Upper lobe of left lung (tissue), 6 donors: ENCODE results near the gene ARHGAP1. TPM values are rescaled to one million over a fixed set of nuclear protein-coding genes. Genes with fewer than 3 reads are reported as not detected.
"Not testable (repeated sequence)": the region's sequence is repeated elsewhere in the genome, so short reads cannot be mapped to it uniquely, and the experiment has no call there.

ENCODE experiments used
- ATAC-seq, 2 donors: fragments of 200-7000 bp; cut with Tn5 transposase; one replicate each; pipeline ENCODE4 v1.9.1; 2022; ENCODE audit warnings: mild to moderate bottlenecking in 2 of 2, moderate library complexity in 2 of 2; ENCODE audit not compliant: low FRiP score in 2 of 2
- DNase-seq, 2 donors: peaks; one replicate each; pipeline ENCODE4 v3.0.0-alpha.2; 2019 to 2020
- H3K27ac ChIP-seq, 4 donors: fragments of 200-600 bp; sonication (generic); one replicate each; pipeline ENCODE4 v1.5.1; 2016 to 2019
- H3K27me3 ChIP-seq, 4 donors: fragments of 200-600 bp; sonication (generic); one replicate each; pipeline ENCODE4 v1.5.1; 2017 to 2019
- H3K36me3 ChIP-seq, 4 donors: fragments of 200-600 bp; sonication (generic); one replicate each; pipeline ENCODE4 v1.5.1; 2016 to 2019
- H3K4me1 ChIP-seq, 4 donors: fragments of 200-600 bp; sonication (generic); one replicate each; pipeline ENCODE4 v1.5.1; 2018 to 2019
- H3K4me3 ChIP-seq, 4 donors: fragments of 200-600 bp; sonication (generic); one replicate each; pipeline ENCODE4 v1.5.1; 2017 to 2019; ENCODE audit warnings: mild to moderate bottlenecking in 2 of 4, moderate library complexity in 1 of 4
- H3K9me3 ChIP-seq, 4 donors: fragments of 200-600 bp; sonication (generic); one replicate each; pipeline ENCODE4 v1.5.1; 2018 to 2019
- CTCF ChIP-seq, 6 experiments: fragments of 450-650 bp in 4 of 6; fragments of 200-600 bp in 2 of 6; sonication (generic) in 2 of 6; IDR thresholded peaks; one replicate each; pipeline ENCODE4 v1.5.1; 2016 to 2019; ENCODE audit warnings: antibody characterized with exemption in 6 of 6
- EP300 ChIP-seq, 4 donors: sonication (generic); formaldehyde crosslinking; IDR thresholded peaks; one replicate each; pipeline ENCODE4 v1.5.1; 2017; ENCODE audit warnings: antibody characterized with exemption in 4 of 4, control low read depth in 2 of 4
- POLR2A ChIP-seq, 4 donors: fragments of 450-650 bp; IDR thresholded peaks; one replicate each; pipeline ENCODE4 v1.5.1; 2016 to 2017; ENCODE audit warnings: antibody characterized with exemption in 4 of 4, mild to moderate bottlenecking in 2 of 4
- POLR2AphosphoS5 ChIP-seq, 2 donors: sonication (generic); formaldehyde crosslinking; IDR thresholded peaks; one replicate each; pipeline ENCODE4 v1.5.1; 2017; ENCODE audit warnings: antibody characterized with exemption in 2 of 2
- WGBS, 2 donors: methylation state at CpG; one replicate each; pipeline ENCODE4 v1.1.5; 2017 to 2018; 5-methylcytosine and 5-hydroxymethylcytosine counted together
- total RNA-seq, 6 donors: library from RNA; depleted of rRNA in 4 of 6; stranded (reverse); fragments of >200 nt in 4 of 6; gene quantifications; one replicate each; pipeline versions ENCODE4 v1.1.0 to v1.2.1, GENCODE V29; 2016 to 2021
- donor health status: DM: no; HTN: no; CAD: no; lungs with moderate emphysema.
- donor health status: DM: no; HTN: yes; CAD: no; lungs with severe emphysema.

The ARHGAP1 gene
- total RNA-seq, 6 donors from 2014 or later = 33.8 to 81.8 (median 50.7) TPM

- ATAC-seq (no peak), DNase-seq (no peak)
- peaks cover 24 to 79% (median 63%) of the 10 kb centered on the region in 4 donors for H3K36me3 ChIP-seq
- H3K9me3 ChIP-seq = no peaks in the 10 kb centered on the region
- no peak overlapping the region for H3K4me3 ChIP-seq
- H3K27ac ChIP-seq = peak overlapping the region in 3 of 4 donors; percentile 2 to 85 (median 59)
- H3K4me1 ChIP-seq = peaks cover 28 to 38% (median 32%) of the 10 kb centered on the region in 4 donors
- TF ChIP-seq EP300 (IDR thresholded peaks at IDR 0.05) = no peak
- no peak for TF ChIP-seq CTCF (IDR thresholded peaks at IDR 0.05)
- TF ChIP-seq POLR2AphosphoS5 (IDR thresholded peaks at IDR 0.05) = no peak
- no peak for TF ChIP-seq POLR2A (IDR thresholded peaks at IDR 0.05)
- WGBS, 2 donors = 91 to 94% methylated on average over 10 of the region's 10 CpGs
- no peaks in the 10 kb centered on the region for H3K27me3 ChIP-seq
These were observed 28.5 kb downstream of the ARHGAP1 start for GRCh38 chr11:46671958-46672315.

GRCh38 chr11:46670521-46670920 is 29.9 kb downstream of the ARHGAP1 start:
- Histone ChIP-seq H3K36me3 (peaks cover 36 to 88% (median 72%) of the 10 kb centered on the region in 4 donors), H3K27ac (peak overlapping the region in 2 of 4 donors; percentile 19 to 55), H3K4me1 (peaks cover 16 to 33% (median 18%) of the 10 kb centered on the region in 4 donors)
- not testable (repeated sequence) for H3K9me3 ChIP-seq, H3K27me3 ChIP-seq, ATAC-seq, DNase-seq, H3K4me3 ChIP-seq
- 66 to 88% methylated on average over 3 of the region's 3 CpGs for WGBS, 2 donors

GRCh38 chr11:46669711-46670139 is 30.7 kb downstream of the ARHGAP1 start:
- Histone ChIP-seq H3K27ac (no peak overlapping the region), H3K27me3 (no peaks in the 10 kb centered on the region), H3K9me3 (no peaks in the 10 kb centered on the region), H3K36me3 (peaks cover 38 to 96% (median 80%) of the 10 kb centered on the region in 4 donors), H3K4me3 (no peak overlapping the region), H3K4me1 (peaks cover 8 to 25% (median 10%) of the 10 kb centered on the region in 4 donors)
- DNase-seq (no peak), ATAC-seq (no peak)
- 57 to 81% methylated on average over 3 of the region's 3 CpGs for WGBS, 2 donors
- TF ChIP-seq EP300 (IDR thresholded peaks at IDR 0.05) (no peak), CTCF (IDR thresholded peaks at IDR 0.05) (peak in 1 of 6 experiments; percentile 14), POLR2AphosphoS5 (IDR thresholded peaks at IDR 0.05) (no peak)

GRCh38 chr11:46668480-46669085 is 31.8 kb downstream of the ARHGAP1 start:
- Histone ChIP-seq H3K9me3 (no peaks in the 10 kb centered on the region), H3K4me1 (peaks cover 0 to 16% (median under 1%) of the 10 kb centered on the region in 4 donors), H3K27me3 (no peaks in the 10 kb centered on the region), H3K27ac (no peak overlapping the region), H3K36me3 (peaks cover 38 to 100% (median 85%) of the 10 kb centered on the region in 4 donors), H3K4me3 (no peak overlapping the region)
- ATAC-seq (no peak), DNase-seq (no peak)
- WGBS, 2 donors = 93 to 94% methylated on average over 12 of the region's 12 CpGs
- TF ChIP-seq CTCF (IDR thresholded peaks at IDR 0.05) (no peak), EP300 (IDR thresholded peaks at IDR 0.05) (no peak), POLR2A (IDR thresholded peaks at IDR 0.05) (no peak), POLR2AphosphoS5 (IDR thresholded peaks at IDR 0.05) (no peak)

GRCh38 chr11:46667043-46667481 is 33.4 kb downstream of the ARHGAP1 start:
- no peaks in the 10 kb centered on the region for H3K27me3 ChIP-seq
- ATAC-seq = no peak
- no peak overlapping the region for H3K4me3 ChIP-seq
- no peak for DNase-seq
- no peaks in the 10 kb centered on the region for H3K9me3 ChIP-seq
- 71 to 86% methylated on average over 2 of the region's 2 CpGs for WGBS, 2 donors
- peaks cover 0 to 15% (median 0%) of the 10 kb centered on the region in 4 donors for H3K4me1 ChIP-seq
- peak overlapping the region in 1 of 4 donors; percentile 12 for H3K27ac ChIP-seq
- TF ChIP-seq CTCF (IDR thresholded peaks at IDR 0.05) (no peak), POLR2AphosphoS5 (IDR thresholded peaks at IDR 0.05) (no peak), EP300 (IDR thresholded peaks at IDR 0.05) (no peak)
- H3K36me3 ChIP-seq = peaks cover 41 to 100% (median 83%) of the 10 kb centered on the region in 4 donors
